Glutamatergic neuron (in vitro differentiated cells): ENCODE data around the gene ZNF286A. TPM values are rescaled to one million over a fixed set of nuclear protein-coding genes. Genes with fewer than 3 reads are reported as not detected.
"Not testable (repeated sequence)": the region's sequence is repeated elsewhere in the genome, so short reads cannot be mapped to it uniquely, and the experiment has no call there.

ENCODE experiments used
- DNase-seq: peaks from one replicate; pipeline ENCODE4 v3.0.0; 2022
- H3K27ac Mint-ChIP-seq: one replicate; pipeline ENCODE4 v1.8.0; 2020; ENCODE audit warnings: mild to moderate bottlenecking, mixed read lengths, inconsistent platforms; ENCODE audit not compliant: unreplicated experiment
- H3K27me3 Mint-ChIP-seq: one replicate; pipeline ENCODE4 v1.8.0; 2020; ENCODE audit warnings: mild to moderate bottlenecking, moderate library complexity, mixed read lengths, inconsistent platforms; ENCODE audit not compliant: unreplicated experiment
- H3K36me3 Mint-ChIP-seq: one replicate; pipeline ENCODE4 v1.8.0; 2020; ENCODE audit warnings: mild to moderate bottlenecking, mixed read lengths, inconsistent platforms; ENCODE audit not compliant: unreplicated experiment
- H3K4me1 Mint-ChIP-seq: one replicate; pipeline ENCODE4 v1.8.0; 2020; ENCODE audit warnings: mild to moderate bottlenecking, low read depth, mixed read lengths, inconsistent platforms; ENCODE audit not compliant: unreplicated experiment
- H3K4me3 Mint-ChIP-seq: one replicate; pipeline ENCODE4 v1.8.0; 2020; ENCODE audit warnings: mild to moderate bottlenecking, mixed read lengths, inconsistent platforms; ENCODE audit not compliant: unreplicated experiment
- H3K9me3 Mint-ChIP-seq: one replicate; pipeline ENCODE4 v1.8.0; 2020; ENCODE audit warnings: mild to moderate bottlenecking, moderate library complexity, mixed read lengths, inconsistent platforms; ENCODE audit not compliant: unreplicated experiment
- total RNA-seq: library from RNA; stranded (reverse); fragmentation: NEBNext Ultra II Directional; extraction: Animal tissue kit (Norgen Biotek cat#: 25700); gene quantifications from one replicate; pipeline ENCODE4 v1.2.1, GENCODE V29; 2021; ENCODE audit not compliant: unreplicated experiment
- TF ChIP-seq, protein P1 (sequence below): fragments of 200-600 bp; sonication (generic); IDR thresholded peaks from one replicate; pipeline ENCODE4 v1.5.0; 2021; ENCODE audit not compliant: partially characterized antibody, unreplicated experiment

ZNF286A gene
- total RNA-seq, 1 donor from 2014 or later: 229 TPM

DNA sequence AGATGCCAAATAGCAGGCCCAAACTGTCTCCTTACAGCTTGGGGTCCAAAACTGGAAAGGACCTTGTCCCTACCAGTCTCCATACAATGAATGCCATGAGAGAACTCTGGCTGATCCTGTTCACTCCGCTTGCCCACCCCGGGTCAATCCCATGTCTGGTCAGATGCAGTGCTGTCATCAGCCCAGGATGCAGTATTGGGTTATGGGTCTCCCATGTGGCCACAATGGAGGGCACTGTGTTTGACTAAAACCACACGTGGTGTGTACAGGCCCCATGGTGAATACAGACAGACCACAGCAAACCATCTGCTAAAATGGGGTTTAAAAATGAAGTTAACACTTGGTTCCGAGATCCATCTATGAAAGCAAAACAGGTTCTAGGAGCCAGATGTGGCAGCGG lies 35.9 kb upstream of the ZNF286A start:
- Mint-ChIP-seq H3K27me3 (peaks cover 4% of the 10 kb centered on the region), H3K27ac (no peak overlapping the region), H3K4me1 (no peaks in the 10 kb centered on the region), H3K4me3 (no peak overlapping the region), H3K9me3 (peaks cover 2% of the 10 kb centered on the region), H3K36me3 (no peaks in the 10 kb centered on the region)
- TF ChIP-seq, protein P1, sequence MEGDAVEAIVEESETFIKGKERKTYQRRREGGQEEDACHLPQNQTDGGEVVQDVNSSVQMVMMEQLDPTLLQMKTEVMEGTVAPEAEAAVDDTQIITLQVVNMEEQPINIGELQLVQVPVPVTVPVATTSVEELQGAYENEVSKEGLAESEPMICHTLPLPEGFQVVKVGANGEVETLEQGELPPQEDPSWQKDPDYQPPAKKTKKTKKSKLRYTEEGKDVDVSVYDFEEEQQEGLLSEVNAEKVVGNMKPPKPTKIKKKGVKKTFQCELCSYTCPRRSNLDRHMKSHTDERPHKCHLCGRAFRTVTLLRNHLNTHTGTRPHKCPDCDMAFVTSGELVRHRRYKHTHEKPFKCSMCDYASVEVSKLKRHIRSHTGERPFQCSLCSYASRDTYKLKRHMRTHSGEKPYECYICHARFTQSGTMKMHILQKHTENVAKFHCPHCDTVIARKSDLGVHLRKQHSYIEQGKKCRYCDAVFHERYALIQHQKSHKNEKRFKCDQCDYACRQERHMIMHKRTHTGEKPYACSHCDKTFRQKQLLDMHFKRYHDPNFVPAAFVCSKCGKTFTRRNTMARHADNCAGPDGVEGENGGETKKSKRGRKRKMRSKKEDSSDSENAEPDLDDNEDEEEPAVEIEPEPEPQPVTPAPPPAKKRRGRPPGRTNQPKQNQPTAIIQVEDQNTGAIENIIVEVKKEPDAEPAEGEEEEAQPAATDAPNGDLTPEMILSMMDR: no peak
- no peak for DNase-seq

DNA sequence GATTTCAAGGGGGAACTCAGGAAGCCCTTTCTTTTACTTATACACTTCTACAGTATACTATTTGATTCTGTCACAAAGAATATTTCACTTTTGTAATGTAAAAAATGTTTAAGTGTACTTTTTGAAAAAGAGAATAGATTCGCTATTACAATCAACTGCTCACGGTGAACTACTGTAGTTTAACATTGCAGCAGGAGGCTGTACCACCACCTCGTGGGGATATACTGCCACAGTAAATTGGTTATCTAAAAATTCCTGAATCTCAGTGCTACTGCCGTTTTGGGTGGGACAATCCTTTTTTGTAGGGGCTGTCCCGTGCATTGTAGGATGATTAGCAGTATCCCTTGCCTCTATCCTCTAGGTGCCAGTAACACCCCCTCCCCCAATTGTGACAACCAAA lies 30.0 kb upstream of the ZNF286A start:
- H3K4me1 Mint-ChIP-seq, H3K9me3 Mint-ChIP-seq, DNase-seq, H3K27me3 Mint-ChIP-seq, H3K27ac Mint-ChIP-seq, H3K4me3 Mint-ChIP-seq, H3K36me3 Mint-ChIP-seq: not testable (repeated sequence)

DNA sequence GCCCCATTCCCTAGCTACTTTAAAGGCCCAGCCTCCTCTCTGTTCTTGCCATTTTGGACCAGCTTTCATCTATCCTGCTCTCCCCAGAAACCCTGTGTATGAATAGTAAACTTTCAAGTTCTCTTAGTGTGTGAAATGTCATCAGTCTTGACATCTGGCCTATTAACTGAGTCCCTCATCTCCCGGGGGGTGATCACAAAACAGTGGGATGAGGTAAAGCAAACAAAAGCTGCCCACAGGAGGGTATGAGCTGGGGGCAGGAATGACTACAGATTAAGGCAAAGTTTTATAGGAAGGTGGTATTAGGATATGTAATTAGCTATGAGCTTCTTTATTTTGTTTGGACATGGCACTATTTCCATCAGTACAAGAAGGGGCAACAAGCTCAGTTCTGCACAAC lies 24.9 kb upstream of the ZNF286A start:
- not testable (repeated sequence) for H3K9me3 Mint-ChIP-seq, H3K4me3 Mint-ChIP-seq, H3K27me3 Mint-ChIP-seq, DNase-seq, H3K27ac Mint-ChIP-seq, H3K4me1 Mint-ChIP-seq, H3K36me3 Mint-ChIP-seq

DNA sequence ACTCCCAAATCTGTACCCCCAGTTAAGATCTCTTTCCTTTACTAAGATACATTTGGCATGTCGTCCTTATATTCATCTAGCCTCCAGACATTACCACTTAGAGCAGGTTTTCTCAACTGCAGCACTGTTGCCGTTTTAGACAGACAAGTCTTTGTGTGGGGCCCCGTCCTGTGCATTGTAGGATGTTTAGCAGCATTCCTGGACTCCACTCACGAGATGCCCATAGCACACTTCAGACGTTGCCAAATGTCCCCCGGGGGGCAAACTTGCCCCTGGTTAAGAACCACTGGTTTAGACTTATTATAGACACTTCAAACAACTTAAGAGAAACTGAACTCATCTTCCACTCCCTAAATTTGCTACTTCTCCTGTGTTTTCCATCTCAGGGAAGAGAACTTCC lies 23.6 kb upstream of the ZNF286A start:
- not testable (repeated sequence) for H3K27ac Mint-ChIP-seq, H3K36me3 Mint-ChIP-seq, H3K4me1 Mint-ChIP-seq, H3K27me3 Mint-ChIP-seq, DNase-seq, H3K4me3 Mint-ChIP-seq, H3K9me3 Mint-ChIP-seq

DNA sequence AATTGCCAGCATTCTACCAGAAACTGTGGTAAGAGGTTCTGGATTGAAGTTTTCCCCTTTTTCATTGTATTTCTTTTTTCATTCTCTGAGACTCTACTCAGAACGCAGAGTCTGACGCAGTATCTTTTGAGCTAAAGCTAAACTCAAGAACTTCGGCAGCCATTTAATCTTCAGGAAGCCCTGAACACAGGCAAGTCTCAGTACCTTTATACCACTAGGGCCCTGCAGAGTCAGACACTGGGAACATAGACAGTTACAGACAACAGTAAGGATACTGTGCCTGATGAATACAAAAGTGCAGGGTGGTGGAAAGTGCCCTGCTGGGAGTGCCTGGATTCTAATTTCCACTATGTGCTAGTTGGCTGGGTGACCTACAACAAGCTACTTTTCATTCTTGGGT lies 16.4 kb upstream of the ZNF286A start:
- not testable (repeated sequence) for H3K36me3 Mint-ChIP-seq, DNase-seq, H3K27ac Mint-ChIP-seq, H3K4me1 Mint-ChIP-seq, H3K9me3 Mint-ChIP-seq, H3K27me3 Mint-ChIP-seq
- peak overlapping the region; percentile 95 for H3K4me3 Mint-ChIP-seq

DNA sequence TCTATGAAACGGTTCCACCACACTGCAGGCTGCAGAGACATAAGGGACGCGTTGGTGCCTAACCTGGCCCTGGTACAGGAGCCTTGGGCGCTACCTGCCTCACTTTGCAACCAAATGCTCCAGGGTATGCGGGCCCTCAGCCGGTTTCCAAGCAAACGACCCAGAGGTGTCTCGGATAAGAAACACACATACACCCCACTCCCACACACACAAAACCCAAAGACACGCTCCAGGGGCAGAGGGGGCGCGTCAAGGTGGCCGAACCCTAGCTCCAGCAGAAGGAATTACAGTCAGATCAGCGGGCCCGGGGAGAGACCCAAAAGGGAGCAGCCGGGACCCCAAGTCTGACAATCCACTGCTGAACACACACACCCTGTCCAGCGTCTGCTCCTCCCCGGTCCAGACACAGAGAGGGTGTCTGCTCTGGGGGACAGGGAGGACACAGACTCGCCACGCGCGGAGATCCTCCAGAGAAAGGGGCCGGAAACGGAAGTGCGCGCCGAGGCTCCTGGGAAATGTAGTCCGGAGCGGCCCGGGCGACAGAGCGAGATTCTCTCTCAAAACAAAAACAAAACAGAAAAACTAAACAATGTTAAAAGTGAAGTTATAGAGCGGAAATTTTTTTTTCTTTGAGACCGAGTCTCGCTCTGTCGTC lies 15.6 kb upstream of the ZNF286A start, which contains the start of gene TRIM16:
TSS of gene TRIM16 (minus strand) at position 488 of the 655 bp plus-strand sequence. CDS start 32,702 bp downstream, outside the sequence.
- Mint-ChIP-seq H3K4me3 (peak within 1 kb of the TSS; percentile 95), H3K27ac (peak within 1 kb of the TSS; percentile 83)
- H3K9me3 Mint-ChIP-seq, H3K36me3 Mint-ChIP-seq, H3K27me3 Mint-ChIP-seq, H3K4me1 Mint-ChIP-seq: not testable (repeated sequence)
- DNase-seq: peak; percentile 79
- TF ChIP-seq, protein P1: peak; percentile 11

DNA sequence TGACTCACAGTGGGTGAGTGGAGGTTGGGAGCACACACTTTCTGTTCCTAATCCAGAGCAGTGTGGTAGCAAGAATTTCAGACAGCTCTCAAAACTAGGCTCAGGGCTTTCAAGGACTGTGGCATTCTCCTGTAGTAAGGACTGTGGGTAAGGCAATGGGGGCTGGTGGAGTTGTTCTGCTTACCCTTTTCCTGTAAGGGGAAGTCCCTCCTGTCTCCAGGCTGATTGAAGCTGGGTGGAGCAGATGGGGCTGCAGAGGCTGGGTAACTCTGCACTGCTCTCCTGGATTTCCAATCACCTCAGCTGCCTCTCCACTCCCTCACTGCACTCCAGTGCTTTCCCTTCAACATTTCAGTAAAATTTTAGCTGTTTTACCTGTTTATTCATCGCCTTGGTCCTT lies 12.1 kb upstream of the ZNF286A start:
- H3K27me3 Mint-ChIP-seq, H3K36me3 Mint-ChIP-seq, H3K27ac Mint-ChIP-seq, H3K4me3 Mint-ChIP-seq, H3K9me3 Mint-ChIP-seq, H3K4me1 Mint-ChIP-seq, DNase-seq: not testable (repeated sequence)

DNA sequence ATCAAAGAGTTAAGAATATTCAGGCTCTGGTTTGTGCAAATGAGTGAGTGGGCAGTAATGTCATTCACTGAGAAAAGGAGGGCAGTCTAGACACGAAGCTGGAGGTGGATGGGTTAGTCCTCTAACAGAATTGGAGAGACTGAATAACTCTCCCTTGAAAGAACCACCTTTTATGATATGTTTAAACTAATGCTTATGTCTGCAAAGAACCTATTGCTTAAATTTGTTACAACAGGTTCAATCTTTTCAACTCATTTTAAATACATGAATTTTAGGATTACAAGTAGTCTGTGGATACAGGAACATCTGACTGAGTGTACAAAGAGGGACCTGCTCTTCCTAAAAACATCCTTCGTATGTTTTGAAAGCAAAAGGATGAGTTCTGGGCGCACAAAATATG lies 585 bp upstream of the ZNF286A start:
- not testable (repeated sequence) for DNase-seq, H3K9me3 Mint-ChIP-seq, H3K4me1 Mint-ChIP-seq, H3K27me3 Mint-ChIP-seq, H3K36me3 Mint-ChIP-seq
- Mint-ChIP-seq H3K27ac (peak overlapping the region; percentile 71), H3K4me3 (peak overlapping the region; percentile 88)

DNA sequence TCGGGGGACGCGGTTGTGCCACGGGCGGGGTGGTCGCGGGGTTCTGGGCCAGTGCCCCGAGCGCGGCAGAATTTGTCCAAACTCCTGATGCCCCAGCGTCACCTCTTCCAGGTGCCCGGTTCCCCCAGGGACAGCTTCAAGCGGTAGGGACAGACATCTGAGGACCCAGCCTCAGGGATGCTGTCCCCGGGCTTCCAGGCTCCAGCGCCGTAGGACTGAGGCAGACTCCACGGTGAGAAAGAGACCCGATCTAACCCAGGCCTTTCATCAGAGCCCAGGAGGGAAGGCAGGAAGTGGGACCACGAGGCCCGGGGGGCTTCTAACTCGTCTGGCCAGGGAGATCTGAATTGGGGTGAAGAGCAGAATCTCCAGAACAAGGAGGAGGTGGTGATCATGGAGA lies 385 bp downstream of the ZNF286A start:
- H3K9me3 Mint-ChIP-seq, H3K36me3 Mint-ChIP-seq, H3K27ac Mint-ChIP-seq, DNase-seq, H3K27me3 Mint-ChIP-seq, H3K4me1 Mint-ChIP-seq: not testable (repeated sequence)
- peak overlapping the region; percentile 88 for H3K4me3 Mint-ChIP-seq

DNA sequence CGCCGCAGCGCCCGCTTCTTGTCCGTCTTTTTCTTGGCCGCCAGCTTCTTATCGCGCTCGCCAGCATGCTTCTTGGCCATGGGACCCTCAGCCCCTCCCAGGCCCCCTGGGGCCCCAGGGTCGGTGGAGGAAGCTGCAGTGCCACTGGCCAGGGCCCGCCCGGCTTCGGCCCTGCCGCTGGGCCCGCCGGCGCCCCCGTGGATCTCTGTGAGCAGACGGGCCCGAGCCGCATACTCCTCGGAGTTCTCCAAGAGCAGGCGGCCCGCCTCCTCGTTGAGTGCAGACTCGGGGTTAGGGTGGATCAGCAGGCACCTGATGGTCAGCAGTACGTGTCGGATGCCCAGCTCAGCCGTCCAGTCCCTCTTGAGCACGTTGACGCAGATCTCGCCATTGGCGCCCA lies 4.7 kb downstream of the ZNF286A start:
- H3K4me1 Mint-ChIP-seq, DNase-seq, H3K27me3 Mint-ChIP-seq, H3K27ac Mint-ChIP-seq, H3K4me3 Mint-ChIP-seq, H3K9me3 Mint-ChIP-seq: not testable (repeated sequence)
- H3K36me3 Mint-ChIP-seq: peaks cover 45% of the 10 kb centered on the region

DNA sequence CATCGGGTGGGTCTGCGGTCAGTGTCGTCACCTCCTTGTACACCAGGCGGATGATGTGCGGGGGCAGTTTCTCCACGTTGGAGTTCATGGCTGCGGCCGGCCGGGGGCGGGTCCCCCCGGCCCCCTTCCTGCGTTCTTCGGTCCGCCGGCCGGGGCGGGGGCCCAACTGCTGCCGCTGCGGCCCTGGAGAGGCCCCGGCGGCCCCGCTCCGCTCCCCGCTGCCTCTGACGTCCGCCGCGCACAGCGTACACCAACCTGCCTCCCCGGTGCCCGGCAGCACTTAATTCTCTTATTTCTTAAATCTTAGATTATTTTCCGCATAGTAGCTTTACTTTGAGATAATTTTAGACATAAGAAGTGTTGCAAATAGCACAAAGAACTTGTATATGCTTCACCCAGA lies 5.3 kb downstream of the ZNF286A start:
- not testable (repeated sequence) for H3K9me3 Mint-ChIP-seq, H3K4me1 Mint-ChIP-seq, DNase-seq, H3K27me3 Mint-ChIP-seq, H3K27ac Mint-ChIP-seq, H3K4me3 Mint-ChIP-seq
- H3K36me3 Mint-ChIP-seq: peaks cover 51% of the 10 kb centered on the region
